HG03460 (cell line): ENCODE data around the gene SLC35D3.
"Not testable (repeated sequence)": the region's sequence is repeated elsewhere in the genome, so short reads cannot be mapped to it uniquely, and the experiment has no call there.

ENCODE experiments used
- ATAC-seq: cut with Tn5 transposase; IDR thresholded peaks from one replicate; pipeline ENCODE4 v1.9.1; 2021; ENCODE audit not compliant: unreplicated experiment

Gene SLC35D3

GRCh38 chr6:136963259-136963658, 41.2 kb downstream of the SLC35D3 start:
- ATAC-seq = no peak

GRCh38 chr6:136964398-136964797, 42.3 kb downstream of the SLC35D3 start:
- no peak for ATAC-seq

- ATAC-seq = peak; percentile 92
Observed at GRCh38 chr6:136967876-136968752, 46.0 kb downstream of the SLC35D3 start.

- ATAC-seq = no peak
Observed at GRCh38 chr6:136968837-136969236, 46.7 kb downstream of the SLC35D3 start.

GRCh38 chr6:136969433-136969832, 47.3 kb downstream of the SLC35D3 start:
- ATAC-seq = no peak

GRCh38 chr6:136969930-136970329, 47.8 kb downstream of the SLC35D3 start:
- no peak for ATAC-seq

- ATAC-seq = no peak
Observed at GRCh38 chr6:136971609-136972008, 49.5 kb downstream of the SLC35D3 start.

GRCh38 chr6:136973781-136974180, 51.7 kb downstream of the SLC35D3 start:
- not testable (repeated sequence) for ATAC-seq
